HT1080 (cell line): ENCODE results near the gene TBC1D3C. TPM values are rescaled to one million over a fixed set of nuclear protein-coding genes. Genes with fewer than 3 reads are reported as not detected.
"Not testable (repeated sequence)": the region's sequence is repeated elsewhere in the genome, so short reads cannot be mapped to it uniquely, and the experiment has no call there.

Source experiments
- DNase-seq: peaks from one replicate; pipeline ENCODE4 v3.0.0-alpha.2; 2015; ENCODE audit warnings: low read depth
- polyA plus RNA-seq, 2 experiments: library from polyadenylated mRNA; depleted of rRNA; stranded (reverse); fragments of >200 nt; gene quantifications; 2 replicates each; pipeline ENCODE4 v1.2.3, GENCODE V29; 2015
- small RNA-seq: library from RNA; depleted of rRNA; stranded (forward); fragments of <200 nt; gene quantifications from one replicate; pipeline ENCODE3, GENCODE V24; 2014
- total RNA-seq: library from RNA; depleted of rRNA; stranded (reverse); fragments of >200 nt; shearing (Covaris generic); gene quantifications from 2 replicates; pipeline ENCODE4 v1.2.3, GENCODE V29; 2014; rRNA removed

Gene TBC1D3C
- total RNA-seq, result not detected in 2 replicates
- polyA plus RNA-seq (2015; cell fraction: cytosol; rRNA removed), result not detected in 2 replicates
- polyA plus RNA-seq (2015; cell fraction: nucleus; rRNA removed), result not detected in 2 replicates

- DNase-seq, result not testable (repeated sequence)
Observed at GRCh38 chr17:38068534-38068933, at the start of gene TBC1D3C. TSS of gene TBC1D3C (minus strand) at chr17:38068634. CDS start at chr17:38067066, 1,568 bp downstream.

- DNase-seq, result not testable (repeated sequence)
Observed at GRCh38 chr17:38099262-38099661, 30.8 kb upstream of the TBC1D3C start.

- DNase-seq, result not testable (repeated sequence)
Observed at GRCh38 chr17:38094059-38094694, 25.7 kb upstream of the TBC1D3C start.

- DNase-seq, result not testable (repeated sequence)
Observed at GRCh38 chr17:38088120-38088519, 19.7 kb upstream of the TBC1D3C start.

GRCh38 chr17:38087344-38087743, 18.9 kb upstream of the TBC1D3C start:
- DNase-seq, result not testable (repeated sequence)

Small RNA genes within 50 kb of the gene (small RNA-seq; reads per million reads assigned to genes)
- not detected for gene RF00019

Other genes starting within 250 kb of the TBC1D3C start
- gene TBC1D3K, start 144.2 kb downstream of the TBC1D3C start, total RNA-seq, result 1.2 TPM in 1 of 2 replicates, not detected in the other
- gene TBC1D3L, start 79.6 kb downstream of the TBC1D3C start, total RNA-seq, result 0.68 and 1.9 TPM in 2 replicates
- gene TBC1D3D, start 64.7 kb downstream of the TBC1D3C start, total RNA-seq, result 0.13 and 0.48 TPM in 2 replicates
- 0.60 TPM in 1 of 2 replicates, not detected in the other for gene TBC1D3E, start 59.3 kb upstream of the TBC1D3C start, total RNA-seq
- 0.20 TPM in 1 of 2 replicates, not detected in the other for gene TBC1D3, start 123.9 kb upstream of the TBC1D3C start, total RNA-seq
- gene MRPL45, start 228.5 kb upstream of the TBC1D3C start, total RNA-seq, result 79.7 and 85.6 TPM in 2 replicates